Measurements from ENCODE around the gene CPA3. TPM values are rescaled to one million over a fixed set of nuclear protein-coding genes. Genes with fewer than 3 reads are reported as not detected.

Gene CPA3
- total RNA-seq, 1 experiment from 2014 or later: not detected

DNA sequence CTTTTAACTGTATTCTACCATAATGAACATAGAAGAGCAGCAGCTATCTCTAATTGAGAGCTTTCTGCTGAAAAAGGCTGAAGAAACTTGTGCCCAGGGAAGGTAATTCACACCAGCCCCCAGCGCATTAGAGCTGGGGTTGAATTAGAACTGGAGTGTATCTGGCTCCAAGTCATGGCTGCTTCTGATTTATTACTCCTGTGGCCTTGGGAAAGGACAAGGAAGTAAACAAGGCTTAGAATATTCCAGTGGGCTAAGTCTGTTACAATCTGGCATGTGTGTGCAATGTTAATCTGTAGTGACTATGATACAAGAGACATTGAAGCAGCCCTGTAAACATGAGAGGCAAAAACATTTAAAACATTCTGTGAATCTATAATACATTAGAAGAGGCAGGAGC lies 18.1 kb downstream of the CPA3 start (continued):
- TF ChIP-seq, protein P1, sequence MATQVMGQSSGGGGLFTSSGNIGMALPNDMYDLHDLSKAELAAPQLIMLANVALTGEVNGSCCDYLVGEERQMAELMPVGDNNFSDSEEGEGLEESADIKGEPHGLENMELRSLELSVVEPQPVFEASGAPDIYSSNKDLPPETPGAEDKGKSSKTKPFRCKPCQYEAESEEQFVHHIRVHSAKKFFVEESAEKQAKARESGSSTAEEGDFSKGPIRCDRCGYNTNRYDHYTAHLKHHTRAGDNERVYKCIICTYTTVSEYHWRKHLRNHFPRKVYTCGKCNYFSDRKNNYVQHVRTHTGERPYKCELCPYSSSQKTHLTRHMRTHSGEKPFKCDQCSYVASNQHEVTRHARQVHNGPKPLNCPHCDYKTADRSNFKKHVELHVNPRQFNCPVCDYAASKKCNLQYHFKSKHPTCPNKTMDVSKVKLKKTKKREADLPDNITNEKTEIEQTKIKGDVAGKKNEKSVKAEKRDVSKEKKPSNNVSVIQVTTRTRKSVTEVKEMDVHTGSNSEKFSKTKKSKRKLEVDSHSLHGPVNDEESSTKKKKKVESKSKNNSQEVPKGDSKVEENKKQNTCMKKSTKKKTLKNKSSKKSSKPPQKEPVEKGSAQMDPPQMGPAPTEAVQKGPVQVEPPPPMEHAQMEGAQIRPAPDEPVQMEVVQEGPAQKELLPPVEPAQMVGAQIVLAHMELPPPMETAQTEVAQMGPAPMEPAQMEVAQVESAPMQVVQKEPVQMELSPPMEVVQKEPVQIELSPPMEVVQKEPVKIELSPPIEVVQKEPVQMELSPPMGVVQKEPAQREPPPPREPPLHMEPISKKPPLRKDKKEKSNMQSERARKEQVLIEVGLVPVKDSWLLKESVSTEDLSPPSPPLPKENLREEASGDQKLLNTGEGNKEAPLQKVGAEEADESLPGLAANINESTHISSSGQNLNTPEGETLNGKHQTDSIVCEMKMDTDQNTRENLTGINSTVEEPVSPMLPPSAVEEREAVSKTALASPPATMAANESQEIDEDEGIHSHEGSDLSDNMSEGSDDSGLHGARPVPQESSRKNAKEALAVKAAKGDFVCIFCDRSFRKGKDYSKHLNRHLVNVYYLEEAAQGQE (IDR thresholded peaks at IDR 0.05; ENCODE audit: low read depth): no peak
- TF ChIP-seq SRF (IDR thresholded peaks at IDR 0.05; ENCODE audit: low read depth): no peak
- TF ChIP-seq FOSL1 (IDR thresholded peaks at IDR 0.05; ENCODE audit: low read depth): no peak
- TF ChIP-seq EZH2phosphoT487 (IDR thresholded peaks at IDR 0.05; ENCODE audit: borderline replicate concordance): no peak
- no peak for TF ChIP-seq ZNF274 (IDR thresholded peaks at IDR 0.05; ENCODE audit: low read depth, low read length)
- no peak for TF ChIP-seq TCF7L2 (IDR thresholded peaks at IDR 0.05; ENCODE audit: borderline replicate concordance, extremely low read depth, insufficient read depth, insufficient read length)
- TF ChIP-seq ZFX (IDR thresholded peaks at IDR 0.05): no peak
- TF ChIP-seq YY1 (IDR thresholded peaks at IDR 0.05; ENCODE audit: extremely low read depth, insufficient replicate concordance, low read depth, low read length): no peak
- TF ChIP-seq CBX3 (IDR thresholded peaks at IDR 0.05; ENCODE audit: low read depth): no peak
- TF ChIP-seq CEBPB (IDR thresholded peaks at IDR 0.05; ENCODE audit: low read depth): no peak

DNA sequence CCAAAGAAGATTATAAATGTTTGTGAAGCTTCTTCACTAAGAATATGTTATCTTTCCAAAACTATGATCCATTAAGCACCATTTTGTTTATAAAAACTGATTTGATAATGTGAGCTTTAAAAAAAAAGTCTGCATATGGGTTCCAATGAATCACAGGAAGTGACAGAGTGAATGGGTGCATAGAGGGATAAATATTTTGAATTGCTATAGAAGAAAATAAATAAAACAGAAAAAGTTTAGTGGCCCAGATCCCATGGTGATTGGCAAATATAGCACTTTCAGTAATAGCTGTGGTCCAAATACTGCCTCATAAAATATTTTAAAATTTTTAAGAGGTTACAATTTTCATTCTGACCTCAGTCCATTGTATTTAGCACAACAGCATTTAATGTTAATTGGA lies 19.2 kb downstream of the CPA3 start:
- no peaks in the 10 kb centered on the region for H4K20me1 ChIP-seq (ENCODE audit: insufficient read depth)
- BruUV-seq (replicated peaks): no TSS peak
- no peak for DNase-seq (ENCODE audit: low read depth, low spot score)
- no peak overlapping the region for H2AFZ ChIP-seq (ENCODE audit: low read depth, low read length, poor library complexity, severe bottlenecking)
- no peak for ATAC-seq
- RAD21 ChIA-PET (ENCODE audit: low non-redundant PET in 1 of 2, low total read pairs in 2 of 2, uncharacterized antibody in 2 of 2, unreplicated experiment in 2 of 2): no interaction called here
- H3K27ac ChIP-seq (ENCODE audit: low read depth, low read length): no peak overlapping the region
- no peaks in the 10 kb centered on the region for H3K27me3 ChIP-seq (ENCODE audit: insufficient read depth, low read length)
- CTCF ChIA-PET: no interaction called here
- no peak overlapping the region for H3K4me2 ChIP-seq (ENCODE audit: low read length)
- no peaks in the 10 kb centered on the region for H3K4me1 ChIP-seq (ENCODE audit: control insufficient read depth in 1 of 2, insufficient read depth in 2 of 2, low read length in 2 of 2)
- no peaks in the 10 kb centered on the region for H3K79me2 ChIP-seq (ENCODE audit: insufficient read depth, low read length)
- H3K4me3 ChIP-seq (replicated peaks in 1 of 2; ENCODE audit: low read depth in 1 of 2, low read length in 2 of 2): no peak overlapping the region
- H3K36me3 ChIP-seq (ENCODE audit: control insufficient read depth in 1 of 2, insufficient read depth in 2 of 2, low read length in 2 of 2): no peaks in the 10 kb centered on the region
- no peaks in the 10 kb centered on the region for H3K9me3 ChIP-seq (ENCODE audit: control insufficient read depth in 1 of 2, insufficient read depth in 1 of 2, low read depth in 1 of 2, low read length in 2 of 2)
- H3K9ac ChIP-seq (ENCODE audit: low read length): no peak overlapping the region
- intact Hi-C loops (cut with micrococcal nuclease): no loop called here
- H3K9me2 ChIP-seq (ENCODE audit: insufficient read depth): no peaks in the 10 kb centered on the region
- POLR2A ChIA-PET: no interaction called here
- TF ChIP-seq SRF (IDR thresholded peaks at IDR 0.05; ENCODE audit: low read depth) (no peak), EZH2phosphoT487 (IDR thresholded peaks at IDR 0.05; ENCODE audit: borderline replicate concordance) (no peak), TCF7L2 (IDR thresholded peaks at IDR 0.05; ENCODE audit: borderline replicate concordance, extremely low read depth, insufficient read depth, insufficient read length) (no peak), EZH2 (IDR thresholded peaks at IDR 0.05) (no peak), POLR2AphosphoS5 (IDR thresholded peaks at IDR 0.05; ENCODE audit: low read depth, low read length) (no peak), RAD21 (IDR thresholded peaks at IDR 0.05; ENCODE audit: low read depth) (no peak), YY1 (IDR thresholded peaks at IDR 0.05; ENCODE audit: extremely low read depth, insufficient replicate concordance, low read depth, low read length) (no peak), ELF1 (IDR thresholded peaks at IDR 0.05; ENCODE audit: borderline replicate concordance, low read depth) (no peak)
- TF ChIP-seq, protein P2, sequence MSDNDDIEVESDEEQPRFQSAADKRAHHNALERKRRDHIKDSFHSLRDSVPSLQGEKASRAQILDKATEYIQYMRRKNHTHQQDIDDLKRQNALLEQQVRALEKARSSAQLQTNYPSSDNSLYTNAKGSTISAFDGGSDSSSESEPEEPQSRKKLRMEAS (IDR thresholded peaks at IDR 0.05): no peak
- TF ChIP-seq, protein P3, sequence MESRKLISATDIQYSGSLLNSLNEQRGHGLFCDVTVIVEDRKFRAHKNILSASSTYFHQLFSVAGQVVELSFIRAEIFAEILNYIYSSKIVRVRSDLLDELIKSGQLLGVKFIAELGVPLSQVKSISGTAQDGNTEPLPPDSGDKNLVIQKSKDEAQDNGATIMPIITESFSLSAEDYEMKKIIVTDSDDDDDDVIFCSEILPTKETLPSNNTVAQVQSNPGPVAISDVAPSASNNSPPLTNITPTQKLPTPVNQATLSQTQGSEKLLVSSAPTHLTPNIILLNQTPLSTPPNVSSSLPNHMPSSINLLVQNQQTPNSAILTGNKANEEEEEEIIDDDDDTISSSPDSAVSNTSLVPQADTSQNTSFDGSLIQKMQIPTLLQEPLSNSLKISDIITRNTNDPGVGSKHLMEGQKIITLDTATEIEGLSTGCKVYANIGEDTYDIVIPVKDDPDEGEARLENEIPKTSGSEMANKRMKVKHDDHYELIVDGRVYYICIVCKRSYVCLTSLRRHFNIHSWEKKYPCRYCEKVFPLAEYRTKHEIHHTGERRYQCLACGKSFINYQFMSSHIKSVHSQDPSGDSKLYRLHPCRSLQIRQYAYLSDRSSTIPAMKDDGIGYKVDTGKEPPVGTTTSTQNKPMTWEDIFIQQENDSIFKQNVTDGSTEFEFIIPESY (IDR thresholded peaks at IDR 0.05; ENCODE audit: extremely low read depth, insufficient replicate concordance, low read length): no peak
- TF ChIP-seq, protein P1 (IDR thresholded peaks at IDR 0.05; ENCODE audit: low read depth): no peak
